T-cell (primary cell): ENCODE results near the gene MRPS27. TPM values are rescaled to one million over a fixed set of nuclear protein-coding genes. Genes with fewer than 3 reads are reported as not detected.

ENCODE experiments used
- ATAC-seq, 4 experiments: fragments of 200-7000 bp in 3 of 4; fragments of 150-1000 bp in 1 of 4; cut with Tn5 transposase; replicated peaks in 1 of 4; 1 replicate in 3 of 4; 2 replicates in 1 of 4; pipeline ENCODE4 v1.10.0; 2021; ENCODE audit warnings: moderate library complexity in 3 of 4, mild to moderate bottlenecking in 2 of 4, moderate number of reproducible peaks in 1 of 4
- CTCF ChIA-PET, 2 donors: fragments of 300-600 bp; sonication (Branson Sonifier 250); formaldehyde crosslinking; loops; one replicate each; lab custom pipeline; 2022; ENCODE audit warnings: antibody characterized with exemption in 2 of 2; lab: Charles Lee
- POLR2A ChIA-PET, 2 donors: fragments of 300-600 bp; sonication (Branson Sonifier 250); formaldehyde crosslinking; loops; one replicate each; lab custom pipeline; 2022; ENCODE audit warnings: antibody characterized with exemption in 2 of 2; lab: Charles Lee
- DNase-seq, 35 experiments: peaks; one replicate each; pipeline versions ENCODE4 v3.0.0 to v3.0.0-alpha.2; 2013 to 2023
- H3K27ac ChIP-seq: one replicate; pipeline ENCODE4 v1.5.1; 2013; ENCODE audit warnings: low read length
- H3K27me3 ChIP-seq, 2 experiments: replicated peaks in 1 of 2; 1 replicate in 1 of 2; 2 replicates in 1 of 2; pipeline versions ENCODE4 v1.6.1 to v1.7.0; 2013; ENCODE audit warnings: low read length in 1 of 2, mixed read lengths in 1 of 2; ENCODE audit not compliant: control insufficient read depth in 2 of 2, insufficient read depth in 2 of 2; ENCODE audit errors: extremely low read depth in 1 of 2
- H3K36me3 ChIP-seq, 2 donors: 1 replicate in 1 of 2; 2 replicates in 1 of 2; pipeline versions ENCODE4 v1.6.1 to v1.7.0; 2013; ENCODE audit warnings: low read length in 1 of 2; ENCODE audit not compliant: control insufficient read depth in 2 of 2, insufficient read depth in 1 of 2; ENCODE audit errors: extremely low read depth in 1 of 2
- H3K4me1 ChIP-seq, 2 experiments: 1 replicate in 1 of 2; 2 replicates in 1 of 2; pipeline versions ENCODE4 v1.6.1 to v1.7.0; 2013; ENCODE audit warnings: low read length in 2 of 2, mixed read lengths in 1 of 2; ENCODE audit not compliant: insufficient read depth in 2 of 2, control insufficient read depth in 1 of 2; ENCODE audit errors: extremely low read depth in 1 of 2
- H3K4me3 ChIP-seq, 2 donors: 1 replicate in 1 of 2; 2 replicates in 1 of 2; pipeline versions ENCODE4 v1.5.1 to v1.7.0; 2013; ENCODE audit warnings: mild to moderate bottlenecking in 2 of 2, low read length in 1 of 2, moderate library complexity in 1 of 2; ENCODE audit not compliant: control insufficient read depth in 1 of 2; ENCODE audit errors: extremely low read depth in 1 of 2
- H3K9me3 ChIP-seq: 2 replicates; pipeline ENCODE4 v1.7.0; 2013
- H3K27ac Mint-ChIP-seq, 2 donors: one replicate each; pipeline ENCODE4 v1.8.0; 2020 to 2021; ENCODE audit warnings: mild to moderate bottlenecking in 2 of 2, mixed read lengths in 2 of 2
- H3K27me3 Mint-ChIP-seq, 2 donors: one replicate each; pipeline ENCODE4 v1.8.0; 2021 to 2022; ENCODE audit warnings: mixed read lengths in 2 of 2
- H3K36me3 Mint-ChIP-seq: one replicate; pipeline ENCODE4 v1.8.0; 2021; ENCODE audit warnings: mixed read lengths
- H3K4me1 Mint-ChIP-seq, 3 donors: one replicate each; pipeline ENCODE4 v1.8.0; 2020 to 2022; ENCODE audit warnings: mixed read lengths in 3 of 3, mild to moderate bottlenecking in 1 of 3
- H3K4me3 Mint-ChIP-seq, 3 donors: one replicate each; pipeline ENCODE4 v1.8.0; 2020 to 2022; ENCODE audit warnings: mild to moderate bottlenecking in 3 of 3, mixed read lengths in 3 of 3, moderate library complexity in 3 of 3
- H3K9me3 Mint-ChIP-seq, 3 donors: one replicate each; pipeline ENCODE4 v1.8.0; 2020 to 2022; ENCODE audit warnings: mixed read lengths in 3 of 3
- WGBS: methylation state at CpG from one replicate; pipeline ENCODE4 v1.1.5; 2013; ENCODE audit warnings: missing lambda C conversion rate; ENCODE audit not compliant: insufficient coverage; 5-methylcytosine and 5-hydroxymethylcytosine counted together
- total RNA-seq, 35 experiments: library from RNA in 6 of 35; stranded (reverse) in 6 of 35; fragments of 120-200 nt in 1 of 35; gene quantifications; one replicate each; pipeline versions ENCODE4 v1.2.1 to v1.2.4 and lab custom pipeline; 2013 to 2026

The MRPS27 gene
- total RNA-seq, 5 donors from 2014 or later (not counting 1 experiment from before 2014, with no cell fraction given), result 34.4 to 43.3 (median 39.7) TPM

DNA sequence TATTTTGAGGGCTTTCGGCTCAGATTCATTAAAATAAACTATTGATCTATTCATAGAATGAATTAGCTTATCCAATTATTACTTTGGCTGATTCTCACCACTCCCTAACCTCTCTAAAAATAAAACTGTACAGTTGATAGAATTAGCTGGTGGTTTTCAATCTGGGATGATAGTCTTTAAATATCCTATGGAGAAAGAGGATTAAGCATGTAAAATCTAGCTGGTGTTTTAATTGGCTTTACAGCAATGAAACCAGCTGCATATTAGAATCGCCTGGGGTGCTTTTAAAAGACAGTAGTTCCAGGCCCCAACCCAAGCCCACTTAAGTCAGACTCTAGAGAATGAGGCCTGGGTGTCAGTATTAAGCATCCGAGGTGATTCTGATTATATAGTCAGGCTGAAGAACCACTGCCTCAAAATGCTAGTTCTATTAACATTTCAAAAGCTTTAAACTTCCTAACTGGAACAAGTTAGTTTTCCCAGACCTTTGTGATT lies 117.7 kb downstream of the MRPS27 start:
- CTCF ChIA-PET, result no interaction called here

DNA sequence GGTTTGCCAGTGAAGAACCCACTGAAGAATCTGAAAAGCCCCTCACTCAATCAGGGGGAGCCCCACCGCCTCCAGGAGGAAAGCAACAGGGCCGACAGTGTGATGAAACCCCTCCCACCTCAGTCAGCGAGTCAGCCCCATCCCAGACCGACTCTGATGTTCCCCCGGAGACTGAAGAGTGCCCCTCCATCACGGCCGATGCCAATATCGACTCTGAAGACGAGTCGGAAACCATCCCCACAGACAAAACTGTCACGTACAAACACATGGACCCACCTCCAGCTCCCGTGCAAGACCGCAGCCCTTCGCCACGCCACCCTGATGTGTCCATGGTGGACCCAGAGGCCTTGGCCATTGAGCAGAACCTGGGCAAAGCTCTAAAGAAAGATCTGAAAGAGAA lies 120.4 kb downstream of the MRPS27 start:
- peaks cover 0 to 15% of the 10 kb centered on the region in 2 experiments for H3K4me1 ChIP-seq
- POLR2A ChIA-PET, result no interaction called here
- no peak for ATAC-seq
- no peaks in the 10 kb centered on the region for H3K9me3 Mint-ChIP-seq
- H3K4me1 Mint-ChIP-seq, result peaks cover 0 to 11% (median 5%) of the 10 kb centered on the region in 3 donors
- H3K9me3 ChIP-seq, result no peaks in the 10 kb centered on the region
- no peak overlapping the region for H3K27ac ChIP-seq
- no peaks in the 10 kb centered on the region for H3K36me3 ChIP-seq
- CTCF ChIA-PET, result no interaction called here
- H3K36me3 Mint-ChIP-seq, result peaks cover 4% of the 10 kb centered on the region
- no peak for DNase-seq
- H3K4me3 ChIP-seq, result no peak overlapping the region
- H3K27me3 Mint-ChIP-seq, result peaks cover 21 to 37% of the 10 kb centered on the region in 2 donors
- H3K27ac Mint-ChIP-seq, result no peak overlapping the region
- peaks cover 0 to 23% of the 10 kb centered on the region in 2 experiments for H3K27me3 ChIP-seq
- no peak overlapping the region for H3K4me3 Mint-ChIP-seq
- 96% methylated on average over 15 of the region's 15 CpGs for WGBS

More for the DNA sequence above, 117.7 kb downstream of the MRPS27 start:
- no peaks in the 10 kb centered on the region for H3K9me3 ChIP-seq
- DNase-seq, result no peak
- H3K27me3 Mint-ChIP-seq, result peaks cover 5 to 12% of the 10 kb centered on the region in 2 donors
- H3K36me3 Mint-ChIP-seq, result no peaks in the 10 kb centered on the region
- WGBS, result no CpG with 5 or more reads among the region's 3 CpGs
- H3K4me3 ChIP-seq, result no peak overlapping the region
- H3K27ac Mint-ChIP-seq, result no peak overlapping the region
- POLR2A ChIA-PET, result no interaction called here
- no peak for ATAC-seq
- no peaks in the 10 kb centered on the region for H3K9me3 Mint-ChIP-seq
- peaks cover 0 to 9% of the 10 kb centered on the region in 2 experiments for H3K27me3 ChIP-seq
- H3K27ac ChIP-seq, result no peak overlapping the region
- no peaks in the 10 kb centered on the region for H3K4me1 Mint-ChIP-seq
- H3K4me1 ChIP-seq, result no peaks in the 10 kb centered on the region
- H3K4me3 Mint-ChIP-seq, result no peak overlapping the region
- H3K36me3 ChIP-seq, result no peaks in the 10 kb centered on the region

DNA sequence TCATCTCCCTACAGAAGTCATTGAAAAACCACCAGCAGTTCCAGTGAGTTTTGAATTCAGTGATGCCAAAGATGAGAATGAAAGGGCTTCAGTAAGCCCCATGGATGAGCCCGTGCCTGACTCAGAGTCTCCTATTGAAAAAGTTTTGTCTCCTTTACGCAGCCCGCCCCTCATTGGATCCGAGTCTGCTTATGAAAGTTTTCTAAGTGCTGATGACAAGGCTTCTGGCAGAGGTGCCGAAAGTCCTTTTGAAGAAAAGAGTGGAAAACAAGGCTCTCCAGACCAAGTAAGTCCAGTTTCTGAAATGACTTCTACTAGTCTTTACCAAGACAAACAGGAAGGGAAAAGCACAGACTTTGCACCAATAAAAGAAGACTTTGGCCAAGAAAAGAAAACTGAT lies 122.6 kb downstream of the MRPS27 start:
- Histone ChIP-seq H3K4me3 (no peak overlapping the region), H3K36me3 (no peaks in the 10 kb centered on the region), H3K27me3 (peaks cover 0 to 27% of the 10 kb centered on the region in 2 experiments), H3K9me3 (no peaks in the 10 kb centered on the region), H3K27ac (no peak overlapping the region), H3K4me1 (peaks cover 0 to 17% of the 10 kb centered on the region in 2 experiments)
- Mint-ChIP-seq H3K27me3 (peaks cover 27 to 54% of the 10 kb centered on the region in 2 donors), H3K9me3 (no peaks in the 10 kb centered on the region), H3K4me3 (no peak overlapping the region), H3K27ac (no peak overlapping the region), H3K36me3 (peaks cover 4% of the 10 kb centered on the region), H3K4me1 (peaks cover 0 to 12% (median 6%) of the 10 kb centered on the region in 3 donors)
- DNase-seq, result no peak
- ChIA-PET POLR2A (no interaction called here), CTCF (no interaction called here)
- ATAC-seq, result no peak
- 97% methylated on average over 5 of the region's 5 CpGs for WGBS

DNA sequence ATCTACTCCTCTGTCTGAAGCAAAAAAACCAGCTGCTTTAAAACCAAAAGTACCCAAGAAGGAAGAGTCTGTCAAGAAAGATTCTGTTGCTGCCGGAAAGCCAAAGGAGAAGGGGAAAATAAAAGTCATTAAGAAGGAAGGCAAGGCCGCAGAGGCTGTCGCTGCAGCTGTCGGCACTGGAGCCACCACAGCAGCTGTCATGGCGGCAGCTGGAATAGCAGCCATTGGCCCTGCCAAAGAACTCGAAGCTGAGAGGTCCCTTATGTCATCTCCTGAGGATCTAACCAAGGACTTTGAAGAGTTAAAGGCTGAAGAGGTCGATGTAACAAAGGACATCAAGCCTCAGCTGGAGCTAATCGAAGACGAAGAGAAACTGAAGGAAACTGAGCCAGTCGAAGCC lies 124.5 kb downstream of the MRPS27 start:
- Histone ChIP-seq H3K4me1 (peaks cover 0 to 17% of the 10 kb centered on the region in 2 experiments), H3K36me3 (no peaks in the 10 kb centered on the region), H3K27me3 (peaks cover 0 to 27% of the 10 kb centered on the region in 2 experiments), H3K4me3 (no peak overlapping the region), H3K9me3 (no peaks in the 10 kb centered on the region), H3K27ac (no peak overlapping the region)
- H3K4me3 Mint-ChIP-seq, result no peak overlapping the region
- CTCF ChIA-PET, result no interaction called here
- whole genome bisulfite sequencing, result 87% methylated on average over 10 of the region's 10 CpGs
- DNase-seq (no peak), ATAC-seq (no peak)
- H3K27ac Mint-ChIP-seq, result no peak overlapping the region
- peaks cover 4% of the 10 kb centered on the region for H3K36me3 Mint-ChIP-seq
- H3K9me3 Mint-ChIP-seq, result no peaks in the 10 kb centered on the region
- H3K27me3 Mint-ChIP-seq, result peaks cover 34 to 60% of the 10 kb centered on the region in 2 donors
- POLR2A ChIA-PET, result interaction anchor here in 1 of 2 donors (1.1 kb wide), 1 partner anchor 13 kb away, joined by 4 read pairs; no protein-coding TSS in a partner anchor
- peaks cover 0 to 12% (median 6%) of the 10 kb centered on the region in 3 donors for H3K4me1 Mint-ChIP-seq

DNA sequence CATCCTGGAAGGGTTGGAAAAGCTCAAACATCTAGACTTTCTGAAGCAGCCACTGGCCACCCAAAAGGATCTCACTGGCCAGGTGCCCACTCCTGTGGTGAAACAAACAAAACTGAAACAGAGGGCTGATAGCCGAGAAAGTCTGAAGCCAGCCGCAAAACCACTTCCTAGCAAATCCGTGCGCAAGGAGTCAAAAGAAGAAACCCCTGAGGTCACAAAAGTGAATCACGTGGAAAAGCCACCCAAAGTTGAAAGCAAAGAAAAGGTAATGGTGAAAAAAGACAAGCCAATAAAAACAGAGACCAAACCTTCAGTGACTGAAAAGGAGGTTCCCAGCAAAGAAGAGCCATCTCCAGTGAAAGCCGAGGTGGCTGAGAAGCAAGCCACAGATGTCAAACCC lies 125.2 kb downstream of the MRPS27 start:
- Histone ChIP-seq H3K27me3 (peaks cover 0 to 25% of the 10 kb centered on the region in 2 experiments), H3K9me3 (no peaks in the 10 kb centered on the region), H3K36me3 (no peaks in the 10 kb centered on the region), H3K27ac (no peak overlapping the region), H3K4me1 (peaks cover 0 to 17% of the 10 kb centered on the region in 2 experiments), H3K4me3 (no peak overlapping the region)
- ChIA-PET CTCF (no interaction called here), POLR2A (no interaction called here)
- Mint-ChIP-seq H3K36me3 (peaks cover 4% of the 10 kb centered on the region), H3K27ac (peak overlapping the region in 1 of 2 donors; percentile 15), H3K9me3 (no peaks in the 10 kb centered on the region), H3K4me3 (peak overlapping the region in 2 of 3 donors; percentile 8 to 10), H3K4me1 (peaks cover 0 to 12% (median 6%) of the 10 kb centered on the region in 3 donors), H3K27me3 (peaks cover 34 to 60% of the 10 kb centered on the region in 2 donors)
- DNase-seq, result peak in 27 of 35 experiments; percentile 2 to 61 (median 16)
- peak in 1 of 4 experiments; percentile 50 for ATAC-seq
- WGBS, result 40% methylated on average over 2 of the region's 6 CpGs

DNA sequence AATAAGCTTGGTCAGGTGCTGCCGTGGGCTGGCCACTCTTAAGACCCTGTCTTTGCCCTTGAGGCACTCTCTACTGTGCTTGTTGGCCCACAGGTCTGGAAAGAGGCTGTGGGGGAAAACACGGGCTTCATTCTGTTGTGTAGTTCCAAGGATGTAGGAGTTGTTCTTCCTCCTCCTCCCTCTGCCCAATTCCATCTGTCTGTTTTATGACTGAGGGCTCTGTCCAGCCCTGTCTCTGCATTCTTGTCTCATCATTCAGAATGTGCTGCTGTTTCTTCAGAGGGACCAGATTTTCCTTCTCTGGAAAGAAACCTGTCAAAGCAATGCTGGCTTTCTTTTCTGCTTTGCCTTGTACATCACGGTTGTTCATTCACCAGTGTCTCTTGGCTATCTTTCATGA lies 128.6 kb downstream of the MRPS27 start:
- Mint-ChIP-seq H3K4me1 (peaks cover 0 to 12% (median 6%) of the 10 kb centered on the region in 3 donors), H3K36me3 (peaks cover 4% of the 10 kb centered on the region), H3K9me3 (no peaks in the 10 kb centered on the region), H3K27ac (no peak overlapping the region), H3K27me3 (peaks cover 27 to 44% of the 10 kb centered on the region in 2 donors), H3K4me3 (no peak overlapping the region)
- ATAC-seq (no peak), DNase-seq (no peak)
- CTCF ChIA-PET, result no interaction called here
- Histone ChIP-seq H3K4me1 (peaks cover 0 to 17% of the 10 kb centered on the region in 2 experiments), H3K9me3 (no peaks in the 10 kb centered on the region), H3K27me3 (peaks cover 0 to 17% of the 10 kb centered on the region in 2 experiments), H3K4me3 (no peak overlapping the region), H3K27ac (no peak overlapping the region), H3K36me3 (no peaks in the 10 kb centered on the region)
- POLR2A ChIA-PET, result no interaction called here
- no CpG with 5 or more reads among the region's 3 CpGs for WGBS
